ENCODE measurements around the gene CDCA4. TPM values are rescaled to one million over a fixed set of nuclear protein-coding genes. Genes with fewer than 3 reads are reported as not detected.
A peak's percentile ranks its signal among the peaks of the same experiment; 100 is the strongest.

The CDCA4 gene
- total RNA-seq, 2 donors from 2014 or later = 46.6 to 65.1 TPM

DNA sequence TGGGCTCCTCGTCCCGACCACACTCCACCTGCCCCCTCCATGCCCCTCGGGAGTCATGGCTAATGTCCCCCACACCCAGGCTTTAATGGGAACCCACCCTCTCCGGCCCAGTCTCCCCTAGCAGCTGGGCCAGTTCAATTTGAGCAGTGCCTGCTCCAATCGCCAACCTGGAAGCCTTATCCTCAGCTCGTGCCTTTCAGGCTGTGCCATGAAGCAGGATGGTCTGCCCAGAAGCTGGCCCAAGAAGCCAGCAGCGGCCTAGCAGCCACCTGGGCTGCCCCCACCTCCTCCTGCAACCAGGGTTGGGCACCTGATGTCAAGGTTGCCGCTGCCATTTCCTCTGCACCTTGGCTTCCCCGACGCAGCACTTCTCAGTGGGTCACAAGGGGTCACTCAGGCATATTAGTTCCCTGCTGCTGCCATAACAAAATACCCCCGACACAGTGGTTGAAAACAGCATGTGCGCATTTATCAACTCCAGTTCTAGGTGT lies 37.6 kb downstream of the CDCA4 start:
- DNase-seq = peak; percentile 49
- no peak overlapping the region for H3K4me3 ChIP-seq (ENCODE audit: low read length)
- H3K4me1 Mint-ChIP-seq = peaks cover 5% of the 10 kb centered on the region
- no peak overlapping the region for H3K4me3 Mint-ChIP-seq
- no peak overlapping the region for H3K9ac ChIP-seq (ENCODE audit: extremely low read depth, low read length, poor library complexity, severe bottlenecking)
- H3K27ac Mint-ChIP-seq = no peak overlapping the region
- peaks cover 18% of the 10 kb centered on the region for H3K27me3 ChIP-seq (ENCODE audit: control insufficient read depth, insufficient read depth, low read length, poor library complexity, severe bottlenecking)
- H3K9me3 Mint-ChIP-seq = no peaks in the 10 kb centered on the region
- H3K27me3 Mint-ChIP-seq (ENCODE audit: insufficient read depth) = peaks cover 36% of the 10 kb centered on the region
- no peak for TF ChIP-seq CTCF (conservative IDR thresholded peaks at IDR 0.05)
- H3K36me3 Mint-ChIP-seq (ENCODE audit: low read depth) = peaks cover 2% of the 10 kb centered on the region
- H3K9me3 ChIP-seq (ENCODE audit: control insufficient read depth, low read length) = no peaks in the 10 kb centered on the region
- no peaks in the 10 kb centered on the region for H3K36me3 ChIP-seq (ENCODE audit: control insufficient read depth, insufficient read depth, low read length)
- WGBS, 2 experiments (ENCODE audit: insufficient coverage in 1 of 2, insufficient read length in 1 of 2) = 78 to 84% methylated on average over 10 to 12 of the region's 12 CpGs
- H3K4me1 ChIP-seq (ENCODE audit: control insufficient read depth, insufficient read depth, low read length) = peaks cover 6% of the 10 kb centered on the region
- no peak overlapping the region for H3K27ac ChIP-seq (ENCODE audit: low read depth, low read length)

DNA sequence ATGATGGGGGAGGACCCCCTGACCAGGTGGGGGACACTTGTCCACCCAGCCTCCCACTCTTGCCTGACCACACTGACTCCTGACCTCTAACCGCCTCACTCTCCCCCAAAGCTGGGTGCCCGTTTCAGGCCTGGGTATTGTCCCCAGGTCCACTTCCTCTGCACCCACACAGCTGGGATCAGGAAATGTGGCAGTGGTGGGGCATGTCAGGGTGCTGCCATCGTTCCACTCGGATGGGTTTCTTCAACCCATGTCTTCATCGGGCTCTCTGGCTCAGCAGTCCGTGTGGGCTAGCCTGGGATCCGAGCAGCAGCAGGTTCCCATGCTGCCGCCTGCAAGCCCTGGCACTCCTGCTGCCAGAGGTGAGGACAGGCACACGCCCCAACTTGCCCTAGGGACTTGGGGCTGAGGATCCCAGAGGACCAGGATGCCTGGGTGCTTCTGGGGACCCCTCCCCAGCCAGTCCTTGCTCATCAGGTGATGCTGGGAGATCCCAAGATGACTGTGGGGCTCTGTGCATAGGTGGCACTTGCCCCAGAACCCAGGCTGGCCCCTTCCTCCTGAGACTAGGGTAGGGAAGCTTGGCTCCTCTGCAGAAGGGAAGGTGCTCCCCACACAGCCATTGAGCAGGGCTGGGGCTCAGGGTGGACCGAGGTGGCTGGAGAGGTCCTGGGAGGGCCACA lies 38.2 kb downstream of the CDCA4 start:
- no peak overlapping the region for H3K4me3 Mint-ChIP-seq
- H3K36me3 Mint-ChIP-seq (ENCODE audit: low read depth) = peaks cover 2% of the 10 kb centered on the region
- Histone ChIP-seq H3K9me3 (ENCODE audit: control insufficient read depth, low read length) (no peaks in the 10 kb centered on the region), H3K4me1 (ENCODE audit: control insufficient read depth, insufficient read depth, low read length) (peaks cover 6% of the 10 kb centered on the region), H3K4me3 (ENCODE audit: low read length) (no peak overlapping the region), H3K36me3 (ENCODE audit: control insufficient read depth, insufficient read depth, low read length) (no peaks in the 10 kb centered on the region), H3K27me3 (ENCODE audit: control insufficient read depth, insufficient read depth, low read length, poor library complexity, severe bottlenecking) (peaks cover 21% of the 10 kb centered on the region), H3K9ac (ENCODE audit: extremely low read depth, low read length, poor library complexity, severe bottlenecking) (no peak overlapping the region), H3K27ac (ENCODE audit: low read depth, low read length) (no peak overlapping the region)
- H3K27ac Mint-ChIP-seq = no peak overlapping the region
- peak; percentile 39 for DNase-seq
- WGBS, 2 experiments (ENCODE audit: insufficient coverage in 1 of 2, insufficient read length in 1 of 2) = 81% methylated on average over 5 to 10 of the region's 10 CpGs
- no peak for TF ChIP-seq CTCF (conservative IDR thresholded peaks at IDR 0.05)
- H3K27me3 Mint-ChIP-seq (ENCODE audit: insufficient read depth) = peaks cover 37% of the 10 kb centered on the region
- peaks cover 5% of the 10 kb centered on the region for H3K4me1 Mint-ChIP-seq
- no peaks in the 10 kb centered on the region for H3K9me3 Mint-ChIP-seq

DNA sequence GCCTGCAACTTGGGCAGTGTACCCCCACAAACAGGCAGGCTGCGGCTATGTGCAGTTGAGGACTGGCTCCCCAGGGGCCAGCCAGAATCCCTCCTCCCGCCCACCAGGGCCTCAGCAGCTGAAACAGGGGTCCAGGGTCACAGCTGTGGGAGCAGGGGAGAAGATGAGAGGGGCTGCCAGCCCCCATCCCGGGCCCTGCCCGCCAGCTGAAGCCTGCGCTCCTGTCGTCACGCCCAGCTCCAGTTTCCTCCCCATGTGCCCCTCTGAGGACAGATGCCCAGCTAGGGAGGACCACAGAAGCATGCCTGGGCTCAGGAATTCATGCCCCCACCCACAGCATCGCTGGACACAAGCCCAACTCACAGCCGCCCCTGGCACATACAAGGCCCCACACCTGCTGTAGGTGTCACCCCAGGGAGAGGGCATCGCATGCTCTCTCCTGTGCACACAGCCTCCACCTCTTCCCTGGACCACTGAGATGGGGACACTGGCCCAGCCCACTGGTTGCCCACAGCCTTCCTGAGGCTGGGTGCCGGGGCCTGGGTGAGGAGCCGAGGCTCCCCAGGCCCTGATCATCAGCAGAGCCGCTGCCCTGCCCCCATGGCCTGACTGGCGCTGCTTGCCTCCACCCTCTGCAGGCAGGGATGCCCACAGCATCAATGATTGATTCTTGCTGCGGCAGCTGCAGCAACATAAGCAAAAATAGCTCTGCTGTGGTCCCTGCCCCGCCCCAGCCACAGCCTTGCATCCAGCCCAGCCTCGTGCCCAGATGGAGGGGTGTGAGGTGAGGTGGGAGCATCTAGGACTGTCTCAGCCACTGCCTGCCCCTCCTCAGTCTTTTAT lies 39.0 kb downstream of the CDCA4 start:
- peaks cover 3% of the 10 kb centered on the region for H3K4me1 Mint-ChIP-seq
- TF ChIP-seq CTCF (conservative IDR thresholded peaks at IDR 0.05) = no peak
- peaks cover 28% of the 10 kb centered on the region for H3K27me3 ChIP-seq (ENCODE audit: control insufficient read depth, insufficient read depth, low read length, poor library complexity, severe bottlenecking)
- no peak overlapping the region for H3K27ac ChIP-seq (ENCODE audit: low read depth, low read length)
- no peak for DNase-seq
- no peaks in the 10 kb centered on the region for H3K36me3 ChIP-seq (ENCODE audit: control insufficient read depth, insufficient read depth, low read length)
- peaks cover 6% of the 10 kb centered on the region for H3K4me1 ChIP-seq (ENCODE audit: control insufficient read depth, insufficient read depth, low read length)
- no peak overlapping the region for H3K9ac ChIP-seq (ENCODE audit: extremely low read depth, low read length, poor library complexity, severe bottlenecking)
- peaks cover 45% of the 10 kb centered on the region for H3K27me3 Mint-ChIP-seq (ENCODE audit: insufficient read depth)
- H3K36me3 Mint-ChIP-seq (ENCODE audit: low read depth) = no peaks in the 10 kb centered on the region
- WGBS, 2 experiments (ENCODE audit: insufficient coverage in 1 of 2, insufficient read length in 1 of 2) = 80 to 93% methylated on average over 3 to 17 of the region's 17 CpGs
- no peaks in the 10 kb centered on the region for H3K9me3 Mint-ChIP-seq
- no peak overlapping the region for H3K4me3 Mint-ChIP-seq
- no peak overlapping the region for H3K4me3 ChIP-seq (ENCODE audit: low read length)
- H3K27ac Mint-ChIP-seq = no peak overlapping the region
- no peaks in the 10 kb centered on the region for H3K9me3 ChIP-seq (ENCODE audit: control insufficient read depth, low read length)

All from endodermal cell (in vitro differentiated cells).